ENCODE data around the gene KIAA1671.

KIAA1671 gene

DNA sequence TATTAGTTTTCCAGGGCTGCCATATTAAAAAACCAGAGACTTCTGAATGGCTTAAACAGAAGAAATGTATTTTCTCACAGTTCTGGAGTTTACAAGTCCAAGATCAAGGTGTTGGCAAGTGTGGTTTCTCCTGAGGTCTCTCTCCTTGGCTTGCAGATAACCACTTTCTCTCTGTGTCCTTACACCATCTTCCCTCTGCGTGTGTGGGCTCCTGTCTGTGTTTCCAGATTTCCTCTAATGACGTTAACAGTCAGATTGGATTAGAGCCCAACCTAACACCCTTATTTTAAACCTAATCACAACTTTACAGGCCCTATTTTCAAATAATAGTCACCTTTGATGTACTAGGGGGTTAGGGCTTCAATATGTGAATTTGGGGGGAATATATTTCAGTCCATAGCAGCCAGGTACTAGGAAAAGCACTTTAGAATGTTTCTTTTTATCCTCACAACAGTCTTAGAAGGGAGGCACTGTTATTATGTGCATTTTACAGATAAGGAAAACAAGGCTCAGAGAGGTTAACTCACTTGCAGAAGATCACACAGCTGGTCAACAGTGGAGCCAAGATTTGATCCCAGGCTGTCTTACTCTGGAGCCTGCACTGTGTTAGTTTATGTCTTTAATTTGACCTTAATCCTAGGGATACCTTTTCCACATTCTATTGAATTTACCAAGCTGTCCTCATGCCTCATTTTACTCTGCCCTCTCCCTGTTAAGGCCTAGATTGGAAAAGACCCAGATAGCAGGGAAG lies 130.7 kb downstream of the KIAA1671 start:
- no peak for FAIRE-seq
- no peak for DNase-seq (ENCODE audit: extremely low spot score, insufficient read length, low read depth)

DNA sequence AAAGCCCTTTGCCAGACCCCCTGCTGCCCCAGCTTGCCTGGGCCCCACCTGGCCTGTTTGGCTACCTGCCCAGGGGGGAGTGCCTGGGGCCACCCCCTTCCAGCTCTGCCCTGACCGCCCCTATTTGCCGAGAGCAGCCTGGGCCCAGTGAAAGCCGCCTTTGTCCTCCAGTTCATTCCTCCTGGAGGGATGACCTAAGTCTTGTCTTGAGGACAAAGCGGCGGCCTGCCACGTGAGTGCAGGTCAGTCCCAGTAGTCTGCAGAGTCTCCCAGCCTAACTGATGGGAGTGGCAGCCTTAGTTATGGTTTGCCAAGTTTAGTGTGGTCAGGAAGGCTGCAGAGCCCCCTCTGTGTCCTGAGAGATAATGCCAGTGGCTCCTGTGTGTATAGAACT lies 131.3 kb downstream of the KIAA1671 start:
- DNase-seq (ENCODE audit: extremely low spot score, insufficient read length, low read depth): no peak
- no peak for FAIRE-seq

DNA sequence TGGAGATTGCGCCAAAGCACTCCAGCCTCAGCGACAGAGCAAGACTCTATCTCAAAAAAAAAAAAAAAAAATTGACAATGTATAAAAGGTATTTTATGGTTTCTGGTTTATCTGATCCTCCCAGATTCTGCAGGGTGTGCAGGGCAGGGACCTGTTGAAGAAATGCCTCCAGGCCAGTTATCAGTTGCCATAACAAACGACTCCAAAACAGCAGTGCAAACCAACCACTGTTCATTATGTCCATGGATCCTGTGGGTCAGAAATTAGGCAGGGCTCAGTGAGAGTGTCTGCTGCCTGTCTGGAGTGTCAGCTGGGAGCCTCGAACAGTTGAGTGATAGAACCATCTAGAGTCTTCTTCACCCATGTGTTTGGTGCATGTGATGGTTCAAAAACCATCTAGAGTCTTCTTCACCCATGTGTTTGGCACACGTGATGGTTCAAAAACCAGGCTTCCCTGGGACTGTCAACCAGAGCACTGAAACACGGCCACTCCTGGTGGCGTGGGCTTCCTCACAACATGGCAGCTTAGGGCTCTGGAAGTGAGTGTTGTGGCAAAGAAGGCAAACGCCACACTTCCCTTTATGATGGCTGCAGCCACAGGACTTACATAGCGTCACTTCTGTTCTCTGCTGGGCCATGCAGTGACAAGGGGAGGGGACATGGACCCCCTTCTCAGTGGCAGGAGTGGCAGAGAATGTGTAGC lies 132.0 kb downstream of the KIAA1671 start:
- FAIRE-seq (no peak), DNase-seq (ENCODE audit: extremely low spot score, insufficient read length, low read depth) (no peak)

DNA sequence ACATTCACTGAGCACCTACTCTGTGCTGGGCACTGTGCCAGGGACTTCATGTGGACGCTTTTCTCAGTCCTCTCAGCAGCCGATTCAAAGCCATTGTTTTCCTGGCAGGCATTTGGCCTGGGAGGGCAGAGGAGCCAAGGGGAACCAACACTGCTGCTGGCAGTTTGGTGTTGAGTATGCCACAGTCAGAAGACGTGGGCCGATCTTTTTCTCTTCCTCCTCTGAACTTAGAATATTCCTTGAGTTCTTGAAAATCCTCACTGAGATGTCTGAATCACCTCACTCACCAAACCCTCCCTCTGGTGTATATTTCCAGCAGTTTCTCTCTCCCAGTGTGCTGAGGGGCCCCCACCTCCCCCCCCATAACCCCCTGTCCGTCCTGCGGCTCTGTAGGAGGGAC lies 132.6 kb downstream of the KIAA1671 start:
- DNase-seq (ENCODE audit: extremely low spot score, insufficient read length, low read depth) (no peak), FAIRE-seq (no peak)

DNA sequence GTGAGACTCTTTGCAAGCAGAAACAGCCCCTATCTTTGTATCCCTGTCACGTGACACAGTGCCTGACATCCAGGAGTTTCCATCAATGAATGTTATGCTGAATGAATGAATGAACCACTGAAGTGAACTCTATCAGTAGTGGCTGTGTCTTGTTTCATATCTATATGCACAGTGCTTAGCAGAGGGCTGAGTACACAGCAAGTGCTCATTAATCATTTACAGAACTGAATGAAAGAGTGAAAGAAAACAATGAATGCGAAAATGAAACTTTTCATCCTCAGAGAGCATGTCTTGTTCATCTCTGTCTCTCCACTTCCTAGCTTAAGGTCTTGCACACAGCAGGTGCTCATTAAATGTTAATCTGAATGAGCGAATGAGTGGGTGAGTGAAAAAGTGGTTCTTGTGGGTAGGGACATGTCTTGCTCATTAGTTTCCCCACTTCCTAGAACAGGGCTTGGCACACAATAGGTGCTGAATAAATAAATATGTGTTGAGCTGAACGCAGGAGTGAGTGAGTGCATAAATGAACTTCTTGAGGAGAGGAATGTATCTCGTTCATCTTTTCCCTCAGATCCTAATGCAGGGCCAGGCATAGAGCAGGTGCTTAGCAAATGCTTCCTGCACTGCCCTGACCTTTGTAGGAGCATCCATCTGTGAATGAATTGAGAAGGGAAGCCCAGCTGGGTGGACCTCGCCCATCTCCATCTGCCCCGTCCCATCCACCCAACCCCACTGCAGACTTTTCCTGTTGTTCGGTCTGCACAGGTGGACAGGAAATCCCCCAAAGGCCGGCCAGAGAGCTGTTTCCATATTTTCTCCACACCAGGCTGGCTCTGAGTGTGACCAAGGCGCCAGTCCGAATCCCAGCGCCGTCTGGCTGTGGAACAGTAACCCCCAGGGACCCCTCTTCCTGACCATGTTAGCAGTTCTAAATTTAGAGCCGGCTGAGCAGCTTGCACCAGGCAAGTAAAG lies 133.7 kb downstream of the KIAA1671 start:
- peak; percentile 93 for FAIRE-seq
- peak; percentile 56 for DNase-seq (ENCODE audit: extremely low spot score, insufficient read length, low read depth)

DNA sequence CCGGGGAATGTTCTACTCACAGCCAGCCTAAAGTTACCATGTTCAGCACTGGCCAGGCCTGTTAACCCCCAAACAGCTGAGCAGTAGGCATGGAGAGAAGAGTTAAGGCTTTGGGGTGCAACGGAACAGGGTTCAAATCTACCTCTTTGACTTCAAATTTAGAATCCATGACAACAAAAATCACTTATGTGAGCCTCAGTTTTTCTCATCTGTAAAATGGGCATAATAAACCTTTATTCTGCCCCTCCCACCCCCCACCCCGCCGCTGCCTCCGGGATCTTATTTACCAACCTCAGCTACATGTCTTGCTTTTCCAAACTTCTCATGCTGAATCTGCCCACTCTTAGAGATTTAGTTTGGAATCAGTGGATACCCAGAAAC lies 134.4 kb downstream of the KIAA1671 start:
- FAIRE-seq: peak; percentile 39
- no peak for DNase-seq (ENCODE audit: extremely low spot score, insufficient read length, low read depth)

DNA sequence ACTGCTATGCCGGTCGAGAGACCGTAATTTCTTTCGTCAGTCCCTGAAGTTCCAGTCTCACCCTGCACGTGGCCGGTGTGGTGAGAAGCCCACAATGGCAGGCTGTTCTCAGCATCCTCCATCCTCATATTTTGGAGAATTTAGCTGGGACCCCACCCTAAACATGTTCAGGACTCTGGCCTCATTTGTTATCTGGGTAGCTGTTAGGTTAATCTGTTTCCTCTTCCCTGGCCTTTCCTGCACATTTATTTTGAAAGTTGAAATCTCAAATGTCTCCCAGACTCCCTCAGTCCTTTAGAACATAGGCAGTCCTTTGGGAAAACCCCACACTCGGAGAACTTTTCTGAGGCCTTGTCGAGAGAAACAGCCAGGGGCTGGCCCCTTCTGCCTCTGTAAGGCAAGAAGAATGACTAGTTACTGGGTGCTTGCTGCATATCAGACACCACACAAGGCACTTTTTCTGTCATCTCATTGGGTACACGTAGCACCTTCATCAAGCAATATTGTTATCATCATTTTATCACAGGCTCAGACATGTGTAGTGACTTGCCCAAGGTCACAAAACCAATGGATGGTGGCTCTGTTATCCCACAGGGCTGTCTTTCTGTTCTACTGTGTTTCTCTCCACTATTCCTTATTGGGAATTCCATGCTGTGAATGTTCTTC lies 137.8 kb downstream of the KIAA1671 start:
- no peak for FAIRE-seq
- DNase-seq (ENCODE audit: extremely low spot score, insufficient read length, low read depth): no peak

DNA sequence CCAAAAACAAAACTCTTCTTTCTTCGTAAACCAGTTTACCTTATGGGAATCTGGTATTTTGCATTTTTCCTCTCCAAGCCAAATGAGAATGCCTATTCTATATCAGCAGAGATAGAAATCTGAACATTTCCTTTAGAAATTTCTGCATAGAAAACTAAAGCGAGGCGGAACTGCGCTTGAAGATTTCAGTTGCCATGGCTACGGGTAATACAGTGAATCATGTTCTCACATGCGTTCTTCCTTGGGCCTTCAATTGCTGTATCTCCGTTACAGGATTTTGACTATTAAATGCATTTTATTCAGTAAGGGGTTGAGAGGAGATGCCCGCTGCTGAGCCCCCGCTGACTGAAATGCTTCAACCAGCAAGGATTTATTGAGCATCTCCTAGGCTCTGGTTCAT lies 138.9 kb downstream of the KIAA1671 start:
- FAIRE-seq (no peak), DNase-seq (ENCODE audit: extremely low spot score, insufficient read length, low read depth) (no peak)

DNA sequence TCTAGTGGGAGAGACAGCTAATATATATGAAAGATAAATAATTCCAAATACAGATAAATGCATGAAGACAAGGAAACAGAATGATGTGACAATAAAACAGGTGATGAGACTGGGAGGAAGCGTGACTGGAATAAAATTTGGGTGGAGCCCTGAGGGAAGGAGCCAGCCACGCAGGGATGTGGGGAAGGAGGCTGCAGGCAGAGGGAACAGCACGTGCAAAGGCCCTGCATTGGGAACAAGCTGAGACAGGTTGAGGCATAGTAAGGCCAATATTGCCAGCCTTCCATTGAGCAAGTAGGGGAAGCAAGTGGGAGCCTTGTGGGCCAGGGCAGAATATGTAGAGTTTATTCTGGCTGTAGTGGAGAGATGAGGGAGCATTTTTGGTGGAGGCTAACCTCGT lies 139.6 kb downstream of the KIAA1671 start:
- no peak for DNase-seq (ENCODE audit: extremely low spot score, insufficient read length, low read depth)
- FAIRE-seq: no peak

DNA sequence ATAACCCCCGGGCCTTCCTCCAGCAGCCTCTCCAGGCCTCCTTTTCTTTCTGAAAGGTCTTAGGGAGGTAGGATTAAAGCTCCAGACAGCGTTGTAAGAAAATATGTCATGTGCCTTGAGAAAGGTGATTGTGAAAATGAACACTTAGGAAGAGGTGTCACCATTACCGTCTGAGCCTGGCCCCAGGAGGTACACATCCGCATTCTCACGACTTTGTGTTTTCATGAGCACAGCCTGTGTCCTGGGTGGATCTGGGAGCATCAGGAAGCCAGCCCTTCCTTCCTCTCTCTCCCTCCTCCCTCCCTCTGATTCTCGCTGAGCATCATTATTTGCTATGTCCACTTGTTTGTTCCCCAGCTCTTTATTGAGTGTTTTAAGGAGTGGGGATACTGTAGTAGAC lies 142.1 kb downstream of the KIAA1671 start:
- DNase-seq (ENCODE audit: extremely low spot score, insufficient read length, low read depth) (no peak), FAIRE-seq (no peak)

DNA sequence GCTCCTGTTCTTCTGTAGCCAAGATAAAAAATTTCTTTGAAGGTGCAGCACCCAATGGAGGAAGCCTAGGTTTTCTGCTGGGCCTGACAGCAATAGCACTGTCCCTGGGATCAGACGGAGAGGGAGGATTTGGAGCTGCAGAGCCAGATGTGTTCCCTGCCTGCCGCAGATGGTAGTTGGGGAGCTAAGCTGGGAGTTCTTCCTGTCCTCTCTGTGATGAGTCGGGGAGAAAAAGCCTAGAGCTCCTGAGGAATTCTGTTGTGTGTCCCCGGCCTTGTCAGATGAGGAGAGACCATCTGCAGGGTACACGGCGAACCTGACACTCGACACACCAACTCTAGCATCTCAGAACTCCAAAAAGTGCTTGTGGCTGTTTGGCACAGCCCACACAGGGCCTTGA lies 143.4 kb downstream of the KIAA1671 start:
- no peak for DNase-seq (ENCODE audit: extremely low spot score, insufficient read length, low read depth)
- no peak for FAIRE-seq

DNA sequence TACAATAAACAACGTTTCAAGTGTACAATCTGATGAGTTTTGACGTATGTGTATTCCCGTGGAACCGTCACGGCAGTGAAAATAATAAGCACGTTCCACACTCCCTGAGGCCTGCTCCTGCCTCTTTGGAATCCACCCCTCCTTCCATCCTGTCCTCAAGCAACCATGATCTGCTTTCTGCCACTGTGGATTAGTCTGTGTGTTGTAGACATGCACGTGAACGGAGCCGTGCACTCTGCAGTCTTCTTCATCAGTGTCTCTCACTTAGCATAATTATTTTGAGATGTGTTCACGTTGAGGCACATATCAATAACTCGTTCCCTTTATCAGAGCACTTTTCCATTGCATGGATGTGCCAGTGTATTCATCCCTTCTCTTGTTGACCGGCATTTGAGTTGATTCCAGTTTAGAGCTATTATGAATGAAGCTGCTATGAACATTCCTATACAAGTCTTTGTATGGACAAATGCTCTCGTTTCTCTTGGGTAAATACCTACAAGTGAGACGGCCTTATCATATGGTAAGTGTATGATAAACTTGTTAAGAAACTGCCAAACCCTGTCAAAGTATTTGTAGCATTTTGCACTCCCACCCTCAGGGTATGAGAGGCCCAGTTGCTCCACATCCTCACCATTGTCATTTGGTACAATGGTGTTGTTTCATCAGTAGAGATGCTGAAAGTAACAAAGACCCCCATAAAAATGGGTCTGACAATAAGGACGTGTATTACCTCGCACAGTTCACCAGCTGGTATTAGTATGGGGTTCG lies 144.3 kb downstream of the KIAA1671 start:
- DNase-seq (ENCODE audit: extremely low spot score, insufficient read length, low read depth) (no peak), FAIRE-seq (no peak)

DNA sequence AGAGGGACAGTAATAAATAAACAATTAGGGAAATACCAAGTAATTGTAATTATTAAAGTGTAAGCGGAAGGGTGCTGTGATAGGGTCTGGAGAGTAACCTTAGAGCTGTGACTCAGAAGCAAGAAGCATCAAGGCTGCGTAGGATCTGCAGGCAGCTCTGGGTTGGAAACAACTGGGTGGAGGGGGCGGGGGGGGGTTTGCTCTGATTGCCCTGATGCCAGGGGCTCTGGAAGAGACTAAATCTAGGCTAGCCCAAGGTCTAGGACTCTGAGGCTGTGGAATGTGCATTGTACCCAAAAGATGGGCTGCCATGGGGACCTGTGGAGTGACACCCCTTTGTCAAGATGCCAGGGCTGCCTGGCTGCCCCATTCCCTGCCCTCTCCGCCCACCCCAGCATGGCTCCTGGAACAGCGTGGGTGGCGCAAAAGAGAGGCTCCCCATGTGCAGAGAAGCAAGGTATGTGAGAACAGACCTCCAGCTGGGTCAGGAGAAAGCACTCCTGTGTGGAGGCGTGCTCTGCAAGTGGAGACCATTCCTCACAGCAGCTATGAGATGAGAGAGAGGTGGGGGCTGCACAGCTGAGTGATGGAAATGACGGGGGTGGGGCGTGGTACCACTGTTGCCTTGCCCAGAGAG lies 146.0 kb downstream of the KIAA1671 start:
- FAIRE-seq (no peak), DNase-seq (ENCODE audit: extremely low spot score, insufficient read length, low read depth) (no peak)

DNA sequence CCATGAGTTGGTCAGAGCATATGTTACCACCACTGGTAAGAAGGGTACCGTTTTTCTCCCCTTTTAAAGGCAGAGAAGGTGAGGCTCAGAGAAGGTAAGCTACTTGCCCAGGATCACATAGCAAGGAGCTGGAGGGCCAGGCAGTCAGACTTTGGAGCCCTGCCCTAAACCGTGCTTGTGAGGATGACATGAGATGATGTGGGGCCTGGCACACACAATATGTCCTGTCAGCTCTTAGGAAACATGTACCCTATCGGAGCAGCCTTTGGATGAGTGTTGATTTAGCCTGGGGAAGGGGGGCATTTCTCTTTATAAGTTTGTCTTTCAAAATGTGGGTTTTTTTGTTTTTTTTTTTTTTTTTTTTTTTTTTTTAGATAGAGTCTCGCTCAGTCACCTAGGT lies 146.7 kb downstream of the KIAA1671 start:
- FAIRE-seq (no peak), DNase-seq (ENCODE audit: extremely low spot score, insufficient read length, low read depth) (no peak)

DNA sequence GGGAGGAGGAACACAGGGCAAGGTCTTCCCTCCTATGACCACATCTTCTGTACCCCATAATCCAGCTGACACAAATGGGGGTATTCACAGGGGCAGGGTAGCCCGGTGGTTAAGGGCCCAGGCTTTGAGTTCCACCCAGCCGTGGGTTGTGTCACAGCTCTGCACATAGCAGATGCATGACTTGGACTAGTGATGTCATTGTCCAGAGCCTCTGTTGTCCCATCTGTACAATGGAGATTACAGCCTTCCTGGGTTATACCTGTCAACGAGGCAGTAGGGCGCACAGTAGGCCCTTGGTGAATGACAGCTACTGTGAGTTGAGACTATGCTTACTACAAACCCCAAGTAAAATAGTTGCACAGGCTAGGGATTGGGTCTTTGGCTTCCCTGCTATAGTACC lies 147.9 kb downstream of the KIAA1671 start:
- DNase-seq (ENCODE audit: extremely low spot score, insufficient read length, low read depth): no peak
- FAIRE-seq: no peak

DNA sequence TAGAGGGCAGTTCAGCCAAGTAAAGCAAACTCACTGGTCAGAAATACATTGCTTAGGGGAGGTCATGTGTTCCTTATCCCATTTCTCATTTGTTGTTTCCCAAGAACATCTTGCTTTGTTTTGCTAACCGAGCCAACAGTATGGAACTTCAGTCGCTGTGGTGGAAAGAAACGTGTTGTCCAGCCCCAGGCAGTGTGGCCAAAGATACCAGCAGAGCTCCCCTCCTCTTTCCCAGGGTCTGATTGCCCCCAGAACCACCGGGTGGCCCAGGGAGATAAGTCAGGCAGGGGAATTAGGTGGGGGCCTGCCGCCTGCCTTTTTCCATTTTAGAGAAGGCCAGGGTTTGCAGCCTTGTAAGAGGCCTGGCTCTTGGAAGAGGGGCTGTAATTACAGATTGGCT lies 148.4 kb downstream of the KIAA1671 start:
- no peak for DNase-seq (ENCODE audit: extremely low spot score, insufficient read length, low read depth)
- FAIRE-seq: no peak

DNA sequence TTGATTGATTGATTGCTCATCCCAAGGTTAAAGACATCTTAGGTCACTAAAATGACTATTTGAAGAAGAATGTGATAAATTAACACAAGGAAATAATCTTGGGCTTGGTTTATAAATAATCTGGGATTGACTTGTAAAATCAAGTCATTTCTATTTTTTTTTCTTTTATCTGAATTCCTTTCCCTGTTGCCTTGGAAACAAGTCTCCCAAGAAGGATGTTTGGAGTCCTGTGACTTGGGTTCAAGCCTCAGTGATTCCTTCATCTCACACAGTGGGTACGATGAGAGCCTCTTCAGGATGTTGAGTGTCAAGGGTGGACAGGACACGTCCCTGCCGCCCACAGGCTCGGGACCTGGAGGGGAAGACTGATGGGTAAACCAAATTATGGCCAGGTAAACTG lies 149.0 kb downstream of the KIAA1671 start:
- DNase-seq (ENCODE audit: extremely low spot score, insufficient read length, low read depth) (no peak), FAIRE-seq (no peak)

DNA sequence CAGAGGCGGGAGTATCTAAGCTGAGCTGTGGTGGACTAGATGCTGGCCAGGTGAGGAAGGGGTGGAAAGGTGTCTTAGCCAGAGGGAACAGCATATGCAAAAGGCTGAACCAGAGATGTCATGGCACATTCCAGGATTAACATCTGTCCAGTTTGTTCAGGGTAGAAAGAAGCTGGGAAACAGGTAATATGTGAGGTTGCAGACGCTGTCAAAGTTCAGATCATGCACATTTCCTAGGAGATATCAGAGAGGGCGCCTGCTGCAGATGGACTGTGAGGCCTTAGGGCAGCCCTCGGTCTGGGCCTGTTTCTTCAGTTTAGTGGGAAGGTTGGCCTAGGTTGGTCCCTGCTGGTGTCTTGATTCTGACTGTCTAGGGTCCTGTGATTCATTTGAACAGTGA lies 149.5 kb downstream of the KIAA1671 start:
- no peak for DNase-seq (ENCODE audit: extremely low spot score, insufficient read length, low read depth)
- no peak for FAIRE-seq

DNA sequence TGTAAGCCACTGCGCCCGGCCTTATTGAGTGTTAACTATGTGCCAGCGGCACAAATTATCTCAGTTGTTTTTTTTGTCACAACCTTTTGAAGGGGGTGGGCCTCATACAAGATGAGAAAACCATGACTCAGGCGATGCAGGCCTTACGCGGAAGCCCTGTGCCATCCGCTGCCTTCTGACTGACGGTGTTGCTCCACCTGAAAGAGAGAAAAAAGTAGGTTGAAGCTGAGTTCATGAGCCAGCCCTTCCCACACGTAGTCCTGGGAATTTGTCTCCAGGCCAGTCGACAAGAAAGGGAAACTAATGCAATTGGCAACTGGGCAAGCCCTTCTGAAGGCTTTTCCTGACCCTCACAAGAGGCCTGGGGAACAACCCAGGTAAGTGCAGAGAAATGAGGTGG lies 150.2 kb downstream of the KIAA1671 start:
- no peak for FAIRE-seq

More for the DNA sequence above, 150.2 kb downstream of the KIAA1671 start:
- DNase-seq (ENCODE audit: extremely low spot score, insufficient read length, low read depth): no peak

Measured in GM18507 (cell line).